Limb (tissue), 2 donors: ENCODE data around the gene PCBP3.
"Not testable (repeated sequence)": the region's sequence is repeated elsewhere in the genome, so short reads cannot be mapped to it uniquely, and the experiment has no call there.

ENCODE experiments used
- DNase-seq, 2 donors: peaks; one replicate each; pipeline ENCODE4 v3.0.0-alpha.2; 2016; ENCODE audit errors: extremely low spot score in 2 of 2

Gene PCBP3

DNA sequence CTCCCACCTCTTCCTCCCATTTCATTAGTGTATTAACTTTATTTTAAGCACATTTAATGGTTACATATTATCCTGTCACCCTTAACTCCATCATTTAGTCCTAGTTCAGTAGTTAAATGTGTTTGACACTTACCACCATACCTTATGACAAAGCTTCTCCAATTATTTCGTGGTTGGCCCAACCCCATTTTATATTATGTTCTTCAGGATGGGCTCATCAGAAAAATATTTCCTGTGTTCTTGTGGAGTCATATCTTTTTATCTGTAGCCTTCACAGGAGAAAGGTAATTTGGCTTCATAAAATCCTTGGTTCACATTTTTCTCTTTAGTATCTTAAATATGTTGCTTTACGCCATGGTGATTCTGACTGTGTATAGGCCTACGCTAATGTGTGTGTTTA is 195.7 kb downstream of the PCBP3 start:
- no peak for DNase-seq

DNA sequence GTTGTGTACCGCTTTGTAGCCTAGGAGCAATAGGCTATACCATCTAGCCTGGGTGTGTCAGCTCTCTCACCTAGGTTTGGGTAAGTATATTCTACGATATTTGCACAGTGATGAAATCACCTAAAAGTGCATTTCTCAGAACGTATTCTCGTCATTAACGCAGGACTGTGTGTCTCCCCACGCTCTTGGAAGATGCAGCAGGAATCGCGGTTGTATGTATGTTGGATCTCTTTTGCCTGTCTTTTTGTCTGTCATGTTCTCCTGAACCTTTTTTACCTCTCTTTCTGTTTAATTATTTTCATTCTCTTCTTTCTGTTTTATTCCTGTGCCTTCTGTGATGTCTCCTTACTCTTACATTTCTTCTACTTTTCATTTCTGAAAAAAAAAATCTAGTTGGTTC is 197.5 kb downstream of the PCBP3 start:
- no peak for DNase-seq

DNA sequence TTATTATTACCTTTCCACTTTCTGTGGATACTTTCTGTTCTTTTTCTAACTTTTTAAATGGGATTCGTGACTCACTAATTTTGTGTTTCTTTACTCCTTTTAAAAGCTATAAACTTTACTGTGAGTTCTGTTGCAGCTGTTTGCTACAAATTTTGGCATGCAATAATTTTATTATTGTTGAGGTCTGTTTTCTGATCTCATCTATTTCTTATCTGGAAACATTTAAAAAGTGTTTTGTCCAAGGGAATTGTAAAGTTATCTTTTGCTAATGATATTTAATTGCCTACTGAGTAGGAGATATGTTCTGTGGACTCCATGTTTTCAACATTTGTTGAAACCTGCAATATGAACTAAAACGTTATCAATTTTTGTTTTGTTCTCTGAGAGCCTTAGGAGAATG is 199.9 kb downstream of the PCBP3 start:
- DNase-seq = no peak

- DNase-seq = peak in 1 of 2 donors; percentile 7
Observed at GRCh38 chr21:45844181-45844580, 200.7 kb downstream of the PCBP3 start.

- DNase-seq = no peak
Observed at GRCh38 chr21:45845063-45845769, 201.7 kb downstream of the PCBP3 start.

DNA sequence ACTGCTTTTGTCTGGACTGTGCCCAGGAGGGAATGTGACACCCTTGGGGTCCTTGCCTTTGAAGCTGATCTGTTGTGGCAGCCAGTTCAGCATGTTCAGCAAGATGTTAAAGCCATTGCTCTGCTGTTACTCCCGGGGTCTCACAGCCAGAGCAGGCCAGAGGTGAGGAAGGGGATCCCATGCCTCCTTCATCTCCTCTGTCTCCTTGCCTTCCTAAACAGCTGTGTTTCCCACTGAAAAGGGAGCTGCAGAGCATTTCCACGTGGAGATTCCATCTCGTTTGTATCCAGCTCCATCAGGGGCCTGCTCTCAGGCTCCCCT is 202.2 kb downstream of the PCBP3 start:
- peak in 1 of 2 donors; percentile 11 for DNase-seq

DNA sequence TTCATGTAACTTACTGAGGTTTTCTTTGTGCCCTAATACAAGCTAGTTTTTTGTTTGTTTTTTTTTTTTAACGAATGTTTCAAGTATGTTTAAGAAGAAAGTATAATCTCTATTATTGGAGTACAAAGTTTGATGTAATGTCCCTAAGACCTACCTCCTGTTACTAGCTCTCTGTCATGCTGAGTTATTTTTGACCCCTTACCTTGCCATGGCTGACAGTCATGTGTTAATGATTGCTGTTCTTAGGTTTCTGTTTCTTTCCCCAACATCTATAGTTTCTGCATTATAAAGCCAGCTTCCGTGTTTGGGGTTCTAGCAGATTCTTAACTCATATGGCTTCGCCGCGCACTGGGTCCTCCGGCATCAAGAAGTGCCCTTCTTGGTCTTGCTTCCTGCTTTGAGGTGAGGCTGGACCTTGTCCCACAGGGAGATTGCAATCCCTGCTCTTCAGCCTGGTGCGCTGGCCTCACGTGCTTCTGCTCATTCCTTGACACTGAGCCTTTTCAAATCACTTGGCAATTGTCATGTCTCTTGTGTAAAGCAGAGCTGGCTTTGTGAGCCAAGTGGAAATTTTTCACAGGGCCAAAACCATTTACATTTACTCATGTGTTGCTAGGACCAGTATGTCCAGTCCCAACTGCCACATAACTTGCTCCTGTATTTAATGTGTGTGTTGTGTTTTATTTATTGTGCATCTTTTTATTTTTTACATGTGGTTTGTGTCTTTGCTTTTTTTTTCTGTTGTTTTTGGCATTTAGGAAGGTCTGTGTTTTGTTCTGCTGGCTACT is 203.0 kb downstream of the PCBP3 start:
- DNase-seq = peak in 1 of 2 donors; percentile 28

- DNase-seq = no peak
Observed at GRCh38 chr21:45847870-45848269, 204.3 kb downstream of the PCBP3 start.

- no peak for DNase-seq
Observed at GRCh38 chr21:45848331-45848730, 204.8 kb downstream of the PCBP3 start.

- no peak for DNase-seq
Observed at GRCh38 chr21:45848805-45849204, 205.3 kb downstream of the PCBP3 start.

DNA sequence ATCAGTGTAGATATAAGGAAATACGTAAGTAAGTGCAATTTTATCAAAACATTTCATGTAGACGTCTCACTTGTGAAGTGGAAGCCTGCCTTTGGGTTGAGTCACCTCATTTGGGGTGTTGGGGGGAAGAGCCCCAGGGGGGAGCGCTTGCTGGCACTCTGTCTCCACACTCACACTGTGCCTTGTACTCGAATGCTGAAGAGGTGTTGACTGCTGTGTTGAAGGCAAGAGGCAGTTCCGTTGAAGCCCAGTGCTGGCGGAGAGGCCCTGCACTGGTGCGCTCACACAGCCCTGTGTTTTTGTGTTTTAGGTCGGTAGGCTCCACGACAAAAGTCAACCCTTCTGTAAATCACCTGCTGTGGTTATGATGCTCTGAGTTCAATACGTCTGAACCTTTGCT is 206.1 kb downstream of the PCBP3 start:
- DNase-seq = peak in 1 of 2 donors; percentile 14

GRCh38 chr21:45850181-45850580 is 206.7 kb downstream of the PCBP3 start:
- no peak for DNase-seq

DNA sequence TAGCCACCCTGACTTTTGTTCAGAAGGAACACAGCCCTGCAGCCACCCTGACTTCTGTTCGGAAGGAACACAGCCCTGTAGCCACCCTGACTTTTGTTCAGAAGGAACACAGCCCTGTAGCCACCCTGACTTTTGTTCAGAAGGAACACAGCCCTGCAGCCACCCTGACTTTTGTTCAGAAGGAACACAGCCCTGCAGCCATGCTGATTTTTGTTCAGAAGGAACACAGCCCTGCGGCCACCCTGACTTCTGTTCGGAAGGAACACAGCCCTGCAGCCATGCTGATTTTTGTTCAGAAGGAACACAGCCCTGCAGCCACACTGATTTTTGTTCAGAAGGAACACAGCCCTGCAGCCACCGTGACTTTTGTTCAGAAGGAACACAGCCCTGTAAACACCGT is 208.9 kb downstream of the PCBP3 start:
- DNase-seq = not testable (repeated sequence)

- DNase-seq = peak in 1 of 2 donors; percentile 18
Observed at GRCh38 chr21:45852886-45853400, 209.4 kb downstream of the PCBP3 start.

GRCh38 chr21:45853703-45854342 is 210.3 kb downstream of the PCBP3 start:
- DNase-seq = peak in 1 of 2 donors; percentile 11

- peak in 1 of 2 donors; percentile 23 for DNase-seq
Observed at GRCh38 chr21:45854690-45855247, 211.2 kb downstream of the PCBP3 start.

- DNase-seq = no peak
Observed at GRCh38 chr21:45855248-45855811, 211.8 kb downstream of the PCBP3 start.

DNA sequence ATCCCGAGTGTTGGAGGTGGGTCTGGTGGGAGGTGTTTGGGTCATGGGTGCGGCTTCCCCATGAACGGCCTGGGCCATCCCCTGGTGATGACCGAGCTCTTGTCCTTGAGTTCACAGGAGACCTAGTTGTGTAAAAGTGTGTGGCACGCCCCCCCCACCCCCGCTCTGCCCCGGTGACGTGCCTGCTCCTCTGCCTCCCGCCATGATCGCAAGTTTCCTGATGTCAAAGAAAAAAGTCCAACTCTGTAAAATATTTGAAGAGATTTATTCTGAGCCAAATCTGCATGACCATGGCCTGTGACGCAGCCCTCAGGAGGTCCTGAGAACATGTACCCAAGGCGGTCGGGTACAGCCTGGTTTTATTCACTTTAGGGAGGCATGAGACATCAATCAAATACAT is 212.9 kb downstream of the PCBP3 start:
- peak in 1 of 2 donors; percentile 23 for DNase-seq

- no peak for DNase-seq
Observed at GRCh38 chr21:45856906-45857305, 213.4 kb downstream of the PCBP3 start.

DNA sequence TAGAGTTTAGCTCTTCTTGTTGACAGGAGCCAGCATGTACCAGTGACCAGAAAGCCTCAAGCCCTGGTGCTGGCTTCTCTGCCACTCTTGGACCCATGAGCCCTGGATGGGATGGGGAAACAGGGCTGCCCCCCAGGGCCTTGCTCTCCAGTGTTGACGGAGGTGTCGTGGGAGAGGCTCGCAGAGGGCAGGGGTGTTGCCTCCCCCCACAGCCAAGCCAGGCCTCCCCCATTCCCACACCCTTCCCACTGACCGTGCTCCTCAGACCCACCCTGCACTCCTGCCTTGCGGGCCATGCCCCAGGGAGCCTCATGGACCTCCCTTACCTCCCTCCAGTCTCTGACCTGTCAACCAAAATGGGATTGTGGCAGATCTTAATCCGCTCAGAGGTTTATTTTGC is 214.2 kb downstream of the PCBP3 start:
- no peak for DNase-seq

DNA sequence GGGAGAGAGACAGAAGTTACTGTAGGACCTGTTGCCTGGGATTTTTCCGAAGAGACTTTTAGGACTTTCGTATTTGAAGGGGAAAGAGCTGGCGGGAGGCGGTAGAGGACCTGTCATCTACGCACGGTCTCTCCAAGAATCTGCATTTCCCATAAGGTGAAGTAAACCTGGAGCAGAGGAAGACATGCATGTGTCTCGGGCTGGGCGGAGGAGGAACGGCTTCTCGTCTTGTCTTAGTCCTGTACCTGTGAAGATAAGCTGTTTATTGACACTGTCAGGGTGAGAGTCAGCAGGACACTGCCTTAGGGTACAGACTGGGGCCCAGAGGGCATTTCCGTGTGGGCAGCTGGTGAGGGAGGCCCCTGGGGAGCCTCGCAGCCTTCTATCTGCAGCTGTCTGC is 214.7 kb downstream of the PCBP3 start:
- DNase-seq = no peak
